GM12874 (cell line): ENCODE measurements around the gene SLC6A18.

Experiments
- TF ChIP-seq, protein P1 (sequence below): IDR thresholded peaks from 2 replicates; pipeline ENCODE4 v1.5.1; 2011; ENCODE audit warnings: low read depth, mild to moderate bottlenecking, control low read depth, low read length, moderate library complexity; ENCODE audit not compliant: insufficient read depth

SLC6A18 gene

DNA sequence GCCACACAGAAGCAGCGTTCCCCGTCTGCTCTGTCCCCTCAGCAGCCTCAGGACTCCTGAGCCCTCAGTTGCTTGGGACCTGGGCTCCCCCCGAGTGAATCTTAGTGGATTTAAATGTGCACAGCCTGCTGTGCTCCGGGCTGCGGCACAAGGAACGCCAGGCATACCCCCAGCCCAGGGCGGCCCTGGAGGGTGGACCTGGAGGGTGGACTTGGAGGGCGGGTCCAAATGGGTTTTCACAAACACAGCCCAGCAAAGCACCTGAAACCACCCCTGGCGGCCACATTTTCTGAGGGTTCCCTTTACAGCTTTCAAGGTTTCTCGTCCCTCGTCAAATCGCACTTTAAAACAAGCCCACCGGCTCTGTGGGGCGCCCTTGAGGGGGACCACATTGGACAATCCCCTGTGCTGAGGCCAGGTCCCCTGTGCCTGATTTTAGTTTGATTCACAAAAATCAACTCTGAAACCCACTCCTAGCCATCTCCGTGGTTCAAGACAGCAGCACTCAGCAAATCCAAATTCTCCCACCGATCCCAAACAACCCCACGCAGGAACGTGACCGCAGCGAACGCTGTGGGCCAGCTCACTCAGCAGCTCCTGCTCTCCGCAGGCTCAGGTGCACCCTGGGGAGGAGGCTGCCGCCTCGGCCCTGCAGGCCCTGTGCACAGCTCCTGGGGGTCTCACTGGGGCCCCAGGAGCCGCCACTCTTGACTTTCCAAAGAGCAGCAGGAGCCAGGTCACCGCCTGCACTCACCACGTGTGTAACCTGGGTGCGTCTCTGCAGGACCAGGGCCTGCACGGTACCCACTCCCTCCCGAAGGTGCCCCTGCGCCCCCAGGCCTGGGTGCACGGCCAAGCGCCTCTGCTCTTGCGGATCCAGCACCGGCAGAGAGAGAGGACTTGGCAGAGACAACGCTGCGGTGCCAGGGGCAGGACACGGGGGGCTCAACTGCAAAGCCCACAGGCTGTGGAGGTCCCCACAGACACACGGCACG is 40.6 kb downstream of the SLC6A18 start:
- TF ChIP-seq, protein P1, sequence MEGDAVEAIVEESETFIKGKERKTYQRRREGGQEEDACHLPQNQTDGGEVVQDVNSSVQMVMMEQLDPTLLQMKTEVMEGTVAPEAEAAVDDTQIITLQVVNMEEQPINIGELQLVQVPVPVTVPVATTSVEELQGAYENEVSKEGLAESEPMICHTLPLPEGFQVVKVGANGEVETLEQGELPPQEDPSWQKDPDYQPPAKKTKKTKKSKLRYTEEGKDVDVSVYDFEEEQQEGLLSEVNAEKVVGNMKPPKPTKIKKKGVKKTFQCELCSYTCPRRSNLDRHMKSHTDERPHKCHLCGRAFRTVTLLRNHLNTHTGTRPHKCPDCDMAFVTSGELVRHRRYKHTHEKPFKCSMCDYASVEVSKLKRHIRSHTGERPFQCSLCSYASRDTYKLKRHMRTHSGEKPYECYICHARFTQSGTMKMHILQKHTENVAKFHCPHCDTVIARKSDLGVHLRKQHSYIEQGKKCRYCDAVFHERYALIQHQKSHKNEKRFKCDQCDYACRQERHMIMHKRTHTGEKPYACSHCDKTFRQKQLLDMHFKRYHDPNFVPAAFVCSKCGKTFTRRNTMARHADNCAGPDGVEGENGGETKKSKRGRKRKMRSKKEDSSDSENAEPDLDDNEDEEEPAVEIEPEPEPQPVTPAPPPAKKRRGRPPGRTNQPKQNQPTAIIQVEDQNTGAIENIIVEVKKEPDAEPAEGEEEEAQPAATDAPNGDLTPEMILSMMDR = no peak

DNA sequence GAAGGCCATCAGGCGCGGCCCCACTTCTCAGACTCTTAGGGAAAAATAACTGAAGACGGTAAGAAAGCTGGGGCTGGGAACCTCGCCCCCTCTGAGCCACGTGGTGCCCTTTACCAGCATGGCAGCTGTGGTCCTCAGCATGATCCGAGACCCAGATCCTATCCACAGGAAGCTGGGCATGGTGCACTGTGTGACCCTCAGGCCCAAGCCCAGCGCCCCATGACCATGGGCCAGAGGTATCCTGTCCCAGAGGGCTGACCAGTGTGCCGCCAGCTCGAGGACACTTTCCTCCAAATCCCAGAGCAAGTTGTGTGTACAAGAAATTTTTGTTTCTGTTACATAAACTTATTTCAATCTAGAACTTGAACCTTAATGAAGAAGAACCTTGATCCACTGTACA is 41.6 kb downstream of the SLC6A18 start:
- TF ChIP-seq, protein P1 = no peak

DNA sequence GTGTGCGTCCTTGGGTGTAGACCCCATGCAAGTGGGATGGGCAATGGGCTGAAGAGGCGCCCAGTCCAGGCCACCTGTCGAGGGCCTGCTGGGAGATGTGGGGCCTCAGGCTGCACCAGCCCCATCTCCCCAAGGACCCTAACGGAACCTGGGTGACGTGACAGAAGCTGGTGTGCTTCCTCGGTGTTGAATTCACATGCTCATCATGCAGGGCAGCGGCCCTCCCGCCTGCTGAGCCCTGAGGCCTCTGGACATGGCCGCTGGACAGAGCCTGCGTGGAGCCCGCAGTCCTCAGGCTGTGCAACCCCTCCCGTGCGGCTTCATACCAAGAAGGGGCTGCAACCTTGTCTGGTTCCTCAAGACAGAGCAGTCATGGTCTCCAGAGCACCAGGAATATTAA is 42.9 kb downstream of the SLC6A18 start:
- TF ChIP-seq, protein P1 = no peak

DNA sequence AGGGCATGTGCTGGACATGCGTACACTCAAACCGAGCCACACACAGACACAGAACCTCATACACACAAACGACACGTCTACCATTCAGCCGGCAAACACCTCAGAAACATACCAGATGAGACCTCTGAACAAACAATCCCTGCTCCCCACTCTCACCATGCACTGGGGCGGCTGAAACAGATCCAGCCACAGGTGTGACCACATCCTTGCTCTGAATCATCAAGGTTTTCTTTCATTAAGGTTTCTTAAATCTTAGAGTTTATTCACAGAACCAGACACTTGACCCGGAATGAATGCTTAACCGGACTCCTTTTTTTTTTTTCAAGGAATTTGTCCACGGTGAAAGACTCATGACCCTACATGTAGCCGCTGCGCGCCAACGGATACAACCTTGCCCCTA is 43.5 kb downstream of the SLC6A18 start:
- TF ChIP-seq, protein P1 = no peak

DNA sequence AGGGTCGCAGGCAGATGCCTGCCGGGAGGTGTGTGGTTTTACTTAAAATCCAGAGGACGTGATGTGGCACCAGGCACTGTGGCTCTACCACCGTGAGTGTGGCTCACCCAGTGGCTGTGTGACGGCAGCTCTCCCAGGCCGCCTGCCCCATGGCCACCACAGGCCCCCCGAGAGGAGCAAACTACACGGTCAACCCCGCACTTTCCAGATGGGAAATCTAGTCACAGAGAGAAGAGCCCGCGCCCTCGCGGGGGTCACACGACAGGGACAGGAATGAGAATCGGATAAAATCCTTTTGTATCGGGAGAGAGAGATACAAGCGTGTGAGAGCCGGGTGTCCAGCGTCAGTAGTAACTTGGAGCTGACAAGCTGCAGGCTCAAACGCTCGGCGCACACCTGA is 45.2 kb downstream of the SLC6A18 start:
- TF ChIP-seq, protein P1 = no peak

DNA sequence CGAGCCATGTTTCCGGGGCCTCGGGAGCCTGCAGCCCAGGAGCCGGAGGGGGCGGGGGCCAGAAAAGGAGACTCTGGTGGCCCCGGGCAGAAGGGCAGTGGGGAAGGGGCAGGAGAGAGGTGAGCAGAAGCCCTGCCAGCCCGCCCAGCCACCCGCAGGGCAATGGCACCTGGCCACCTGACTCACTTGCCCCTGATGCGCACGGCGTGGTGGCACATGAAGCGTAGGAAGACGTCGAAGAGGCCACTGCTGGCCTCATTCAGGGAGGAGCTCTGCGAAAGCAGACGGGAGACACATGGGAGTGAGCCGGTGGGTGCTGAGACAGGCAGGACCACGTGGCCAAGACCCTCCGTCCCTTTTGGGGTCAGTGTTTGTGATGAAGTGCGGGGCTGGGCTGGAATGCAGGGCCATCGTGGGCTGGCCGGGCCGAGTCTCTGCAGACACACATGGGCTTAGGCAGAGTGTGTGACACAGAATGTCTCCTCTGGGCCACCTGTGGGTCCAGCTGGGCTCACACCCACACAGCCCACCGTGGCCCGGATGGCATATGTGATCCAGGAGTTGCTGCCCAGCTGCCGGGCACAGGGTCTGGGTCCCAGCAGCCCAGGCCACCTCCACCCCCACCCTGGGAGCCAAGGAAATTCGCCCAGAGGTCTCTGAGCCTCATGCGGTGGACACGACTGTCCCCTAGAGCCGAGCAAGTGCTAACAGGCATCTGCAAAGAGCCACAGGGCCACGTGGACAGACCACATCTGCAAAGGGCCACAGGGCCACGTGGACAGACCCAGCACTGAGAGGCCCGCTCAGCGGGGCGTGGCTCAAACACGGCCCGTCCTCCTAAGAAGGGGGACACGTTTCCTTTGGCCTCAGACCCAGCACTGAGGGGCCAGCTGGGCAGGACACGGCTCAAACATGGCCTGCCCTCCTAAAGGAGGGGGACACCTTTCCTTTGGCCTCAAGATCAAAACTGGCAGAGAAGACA is 46.0 kb downstream of the SLC6A18 start:
- TF ChIP-seq, protein P1 = no peak

DNA sequence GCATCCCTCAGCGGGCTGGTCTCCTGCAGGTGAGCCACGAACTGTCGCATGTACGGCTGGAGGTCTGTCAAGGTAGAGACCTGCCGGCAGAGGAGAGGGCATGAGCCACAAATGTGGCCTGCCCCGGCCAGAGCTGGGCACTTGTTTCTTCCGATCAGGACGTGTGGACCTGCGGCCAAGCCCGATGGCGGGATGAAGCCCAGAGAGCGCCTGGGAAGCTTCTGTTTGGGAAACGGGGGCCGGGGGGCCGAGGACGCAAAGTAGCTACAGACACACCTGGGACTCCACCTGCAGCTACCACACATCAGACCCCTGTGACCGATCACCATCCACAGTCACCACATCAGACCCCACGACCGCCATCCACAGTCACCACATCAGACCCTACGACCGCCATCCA is 47.0 kb downstream of the SLC6A18 start:
- TF ChIP-seq, protein P1 = no peak
